H1 (cell line): ENCODE measurements around the gene UBC. TPM values are rescaled to one million over a fixed set of nuclear protein-coding genes. Genes with fewer than 3 reads are reported as not detected.
A peak's percentile ranks its signal among the peaks of the same experiment; 100 is the strongest.

ENCODE experiments used
- CTCF ChIA-PET: fragments of 300-600 bp; sonication (Branson Sonifier 250); formaldehyde crosslinking; loops from one replicate; lab custom pipeline; 2021; ENCODE audit not compliant: partially characterized antibody; lab: Charles Lee
- POLR2A ChIA-PET: fragments of 300-600 bp; sonication (Branson Sonifier 250); formaldehyde crosslinking; loops from one replicate; lab custom pipeline; 2021; ENCODE audit warnings: inconsistent platforms; ENCODE audit not compliant: partially characterized antibody; lab: Charles Lee
- DNase-seq, 2 experiments: peaks; one replicate each; pipeline versions ENCODE4 v3.0.0 to v3.0.0-alpha.2; 2010 to 2022; ENCODE audit warnings: low spot score in 2 of 2, low read depth in 1 of 2, mixed read lengths in 1 of 2
- FAIRE-seq: peaks from 2 replicates; lab custom pipeline; 2011; peaks lifted over from hg19 to GRCh38; lab: Jason Lieb, UNC
- H2AFZ ChIP-seq: 2 replicates; pipeline ENCODE4 v1.8.1; 2012; ENCODE audit warnings: low read length, inconsistent platforms
- H2AK5ac ChIP-seq: 2 replicates; pipeline ENCODE4 v1.6.1; 2013; ENCODE audit warnings: low read depth, low read length
- H2BK120ac ChIP-seq: replicated peaks from 2 replicates; pipeline ENCODE3; 2013; ENCODE audit warnings: low read depth, low read length, inconsistent platforms
- H2BK12ac ChIP-seq: 2 replicates; pipeline ENCODE4 v1.6.1; 2013; ENCODE audit warnings: low read depth, low read length
- H2BK15ac ChIP-seq: 2 replicates; pipeline ENCODE4 v1.6.1; 2013; ENCODE audit warnings: low read length
- H2BK20ac ChIP-seq: 2 replicates; pipeline ENCODE4 v1.6.1; 2013; ENCODE audit warnings: low read length
- H2BK5ac ChIP-seq: 2 replicates; pipeline ENCODE4 v1.6.1; 2013; ENCODE audit warnings: low read depth, low read length
- H3K14ac ChIP-seq: 2 replicates; pipeline ENCODE4 v1.6.1; 2013; ENCODE audit warnings: inconsistent platforms; ENCODE audit not compliant: insufficient read length
- H3K18ac ChIP-seq: 2 replicates; pipeline ENCODE4 v1.6.1; 2013; ENCODE audit warnings: low read length; ENCODE audit errors: extremely low read depth
- H3K23ac ChIP-seq: 2 replicates; pipeline ENCODE4 v1.6.1; 2013; ENCODE audit warnings: inconsistent platforms; ENCODE audit not compliant: insufficient read length
- H3K23me2 ChIP-seq: 2 replicates; pipeline ENCODE4 v1.6.1; 2013; ENCODE audit warnings: low read depth, low read length
- H3K27ac ChIP-seq: 2 replicates; pipeline ENCODE4 v1.6.1; 2011; ENCODE audit warnings: low read depth, low read length, inconsistent platforms
- H3K27me3 ChIP-seq, 4 experiments: replicated peaks in 1 of 4; 1 replicate in 1 of 4; 2 replicates in 3 of 4; pipeline versions ENCODE4 v1.6.1 to v1.8.1; 2011 to 2013; ENCODE audit warnings: low read length in 3 of 4, mild to moderate bottlenecking in 3 of 4, inconsistent platforms in 2 of 4, mixed read lengths in 2 of 4, moderate library complexity in 1 of 4; ENCODE audit not compliant: control insufficient read depth in 3 of 4, insufficient read depth in 3 of 4; ENCODE audit errors: extremely low read depth in 1 of 4
- H3K36me3 ChIP-seq, 4 experiments: 2 replicates each; pipeline versions ENCODE4 v1.6.1 to v1.8.1; 2011 to 2013; ENCODE audit warnings: mild to moderate bottlenecking in 4 of 4, low read length in 3 of 4, moderate library complexity in 2 of 4, control low read depth in 1 of 4, inconsistent platforms in 1 of 4; ENCODE audit not compliant: insufficient read depth in 4 of 4, control insufficient read depth in 2 of 4
- H3K4ac ChIP-seq: replicated peaks from 2 replicates; pipeline ENCODE3; 2013; ENCODE audit warnings: low read length, low read depth, mixed read lengths, inconsistent platforms; ENCODE audit not compliant: insufficient read length
- H3K4me1 ChIP-seq, 4 experiments: replicated peaks in 1 of 4; 1 replicate in 1 of 4; 2 replicates in 3 of 4; pipeline versions ENCODE4 v1.6.1 to v1.8.1; 2011 to 2013; ENCODE audit warnings: low read length in 3 of 4, inconsistent platforms in 2 of 4, mixed read lengths in 1 of 4; ENCODE audit not compliant: insufficient read depth in 4 of 4, control insufficient read depth in 3 of 4
- H3K4me2 ChIP-seq, 2 experiments: 2 replicates each; pipeline versions ENCODE4 v1.6.1 to v1.8.1; 2011 to 2013; ENCODE audit warnings: low read depth in 2 of 2, low read length in 2 of 2, control low read depth in 1 of 2, inconsistent platforms in 1 of 2, mild to moderate bottlenecking in 1 of 2; ENCODE audit not compliant: insufficient read depth in 1 of 2
- H3K4me3 ChIP-seq, 4 experiments: fragments of 200-600, 300-600 bp in 1 of 4; sonication (generic), shearing (Covaris generic), sonication (Bioruptor Twin) in 1 of 4; 2 replicates each; pipeline versions ENCODE4 v1.5.1 to v1.8.1; 2011 to 2016; ENCODE audit warnings: low read length in 4 of 4, low read depth in 3 of 4, control low read depth in 2 of 4, inconsistent platforms in 2 of 4, mild to moderate bottlenecking in 2 of 4, mixed read lengths in 1 of 4, moderate library complexity in 1 of 4; ENCODE audit not compliant: insufficient read depth in 2 of 4; ENCODE audit errors: extremely low read depth in 1 of 4
- H3K56ac ChIP-seq: replicated peaks from 2 replicates; pipeline ENCODE3; 2013; ENCODE audit warnings: low read depth, mild to moderate bottlenecking, mixed read lengths, low read length, inconsistent platforms; ENCODE audit not compliant: insufficient read length
- H3K79me1 ChIP-seq: 2 replicates; pipeline ENCODE4 v1.6.1; 2013; ENCODE audit warnings: low read depth, low read length, control low read depth
- H3K79me2 ChIP-seq, 2 experiments: 2 replicates each; pipeline versions ENCODE4 v1.6.1 to v1.8.1; 2012 to 2013; ENCODE audit warnings: low read length in 2 of 2, mild to moderate bottlenecking in 2 of 2, inconsistent platforms in 1 of 2; ENCODE audit not compliant: insufficient read depth in 2 of 2, control insufficient read depth in 1 of 2
- H3K9ac ChIP-seq, 4 experiments: replicated peaks in 1 of 4; 1 replicate in 1 of 4; 2 replicates in 3 of 4; pipeline versions ENCODE4 v1.6.1 to v1.8.1; 2011 to 2013; ENCODE audit warnings: low read depth in 3 of 4, low read length in 3 of 4, control low read depth in 2 of 4, mild to moderate bottlenecking in 2 of 4, moderate library complexity in 2 of 4, inconsistent platforms in 1 of 4; ENCODE audit errors: extremely low read depth in 1 of 4
- H3K9me3 ChIP-seq, 2 experiments: 2 replicates each; pipeline versions ENCODE4 v1.6.1 to v1.8.1; 2012 to 2013; ENCODE audit warnings: mild to moderate bottlenecking in 2 of 2, moderate library complexity in 2 of 2, control low read depth in 1 of 2, inconsistent platforms in 1 of 2, low read depth in 1 of 2, low read length in 1 of 2, mixed read lengths in 1 of 2; ENCODE audit not compliant: insufficient read depth in 2 of 2
- H4K20me1 ChIP-seq, 2 experiments: replicated peaks in 1 of 2; 2 replicates each; pipeline versions ENCODE3 to v1.8.1; 2011 to 2013; ENCODE audit warnings: inconsistent platforms in 2 of 2, low read length in 2 of 2, mild to moderate bottlenecking in 1 of 2; ENCODE audit not compliant: insufficient read depth in 2 of 2, control insufficient read depth in 1 of 2
- H4K5ac ChIP-seq: 2 replicates; pipeline ENCODE4 v1.6.1; 2013; ENCODE audit warnings: low read length, low read depth, mixed read lengths, inconsistent platforms; ENCODE audit not compliant: insufficient read length
- H4K8ac ChIP-seq: 2 replicates; pipeline ENCODE4 v1.8.0; 2013; ENCODE audit warnings: mild to moderate bottlenecking, moderate library complexity, low read length, inconsistent platforms; ENCODE audit not compliant: insufficient read depth; ENCODE audit errors: extremely low read depth
- H4K91ac ChIP-seq: replicated peaks from 2 replicates; pipeline ENCODE3; 2013; ENCODE audit warnings: low read length, mixed read lengths, inconsistent platforms; ENCODE audit not compliant: insufficient read length
- GABPA ChIP-seq: IDR thresholded peaks from 2 replicates; pipeline ENCODE4 v1.6.1; 2011; ENCODE audit warnings: mild to moderate bottlenecking, low read length, moderate library complexity, borderline replicate concordance; ENCODE audit not compliant: insufficient read depth
- POLR2A ChIP-seq, 2 experiments: IDR thresholded peaks; 1 replicate in 1 of 2; 2 replicates in 1 of 2; pipeline ENCODE4 v1.6.1; 2011; ENCODE audit warnings: low read depth in 2 of 2, low read length in 2 of 2, mild to moderate bottlenecking in 2 of 2; ENCODE audit errors: control extremely low read depth in 1 of 2
- POLR2AphosphoS5 ChIP-seq: IDR thresholded peaks from 2 replicates; pipeline ENCODE4 v1.6.1; 2011; ENCODE audit warnings: low read depth, low read length
- WGBS, 2 experiments: shearing (Covaris generic) in 1 of 2; methylation state at CpG; one replicate each; pipeline versions ENCODE4 v1.1.6 to v1.1.7; 2013 to 2015; ENCODE audit warnings: low lambda C conversion rate in 2 of 2, mixed read lengths in 2 of 2, inconsistent platforms in 1 of 2, low coverage in 1 of 2, missing lambda C conversion rate in 1 of 2; ENCODE audit not compliant: insufficient replicate concordance in 2 of 2, insufficient coverage in 1 of 2, insufficient read length in 1 of 2; ENCODE audit errors: extremely low coverage in 1 of 2, missing lambda C conversion rate in 1 of 2; 5-methylcytosine and 5-hydroxymethylcytosine counted together
- polyA plus RNA-seq, 7 experiments: library from polyadenylated mRNA; depleted of rRNA in 3 of 7; stranded (reverse) in 5 of 7; unstranded in 2 of 7; fragments of >200 nt in 5 of 7; fragments of 200-250 nt in 2 of 7; gene quantifications; 1 replicate in 5 of 7; 2 replicates in 1 of 7; 4 replicates in 1 of 7; pipeline versions ENCODE4 v1.2.1 to v1.2.3, GENCODE V29; 2011 to 2013; ENCODE audit warnings: missing spikeins in 2 of 7, mixed read lengths in 2 of 7
- total RNA-seq: library from RNA; stranded (reverse); fragmentation: NEBNext Ultra II Directional; extraction: Animal tissue kit (Norgen Biotek cat#: 25700); gene quantifications from 2 replicates; pipeline ENCODE4 v1.2.1, GENCODE V29; 2021

UBC gene
- total and polyA plus RNA-seq, 2 of the 8 experiments (the other 6 are each of a cell fraction or from before 2014, with no cell fraction given), result 559 to 749 TPM

DNA sequence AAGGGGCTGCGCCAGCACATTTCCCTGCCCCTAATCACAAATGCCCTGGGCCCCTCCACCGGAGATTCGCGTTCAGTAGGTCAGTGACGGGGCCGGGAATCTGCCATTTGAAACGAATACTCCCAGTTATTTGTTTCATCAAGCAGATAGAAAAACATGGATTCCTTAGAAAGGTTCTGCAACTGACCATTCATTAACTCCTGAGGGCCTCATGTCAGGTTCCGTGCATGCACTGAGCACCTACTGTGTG, 25.6 kb upstream of the UBC start:
- peaks cover 4% of the 10 kb centered on the region; the same call in 1 of the 2 replicates for H3K23me2 ChIP-seq
- H2AK5ac ChIP-seq, result no peak overlapping the region
- peaks cover 0 to 3% (median 0%) of the 10 kb centered on the region in 4 experiments; a peak in 2 of 8 replicates for H3K36me3 ChIP-seq
- no peak overlapping the region for H3K9ac ChIP-seq
- H2BK15ac ChIP-seq, result no peak overlapping the region; the same call in 1 of the 2 replicates
- WGBS, 2 experiments, result 8% methylated on average over 8 of the region's 8 CpGs; no CpG with 5 or more reads in 1 of the 2 experiments
- peaks cover 0 to 4% (median 2%) of the 10 kb centered on the region in 4 experiments; a peak in 2 of 7 replicates for H3K4me1 ChIP-seq
- no peaks in the 10 kb centered on the region for H4K20me1 ChIP-seq
- FAIRE-seq (no peak), DNase-seq (no peak)
- POLR2A ChIA-PET, result interaction anchor here (0.7 to 12.1 kb wide), 13 partner anchors 9 to 124 kb away, joined by 3 to 250 read pairs (median 5); partner anchors contain the start of genes BRI3BP and UBC
- H3K4me3 ChIP-seq, result peak overlapping the region; percentile 64 to 83 (median 72); a peak in 5 of 8 replicates
- TF ChIP-seq GABPA, result 0 out of 2 replicates have a peak, but pooled peaks have one; percentile 7
- TF ChIP-seq POLR2A (IDR thresholded peaks at IDR 0.05; ENCODE audit: control extremely low read depth in 1 of 2, low read depth in 2 of 2, low read length in 2 of 2), result 0 out of 3 replicates have a peak, but pooled peaks of 1 of the 2 experiments have one; percentile 4
- no peak for TF ChIP-seq POLR2AphosphoS5
- no peak overlapping the region for H4K8ac ChIP-seq
- no peaks in the 10 kb centered on the region for H3K79me1 ChIP-seq
- peak overlapping the region; percentile 74 to 94 for H3K4me2 ChIP-seq
- CTCF ChIA-PET, result interaction anchor here (0.6 to 13.3 kb wide), 22 partner anchors 8 to 205 kb away, joined by 3 to 141 read pairs (median 4); partner anchors contain the start of genes AACS and UBC
- H4K91ac ChIP-seq, result no peak overlapping the region
- H3K18ac ChIP-seq, result no peak overlapping the region
- no peak overlapping the region for H3K4ac ChIP-seq
- no peak overlapping the region for H3K56ac ChIP-seq
- H3K14ac ChIP-seq, result no peak overlapping the region
- H3K27me3 ChIP-seq, result no peaks in the 10 kb centered on the region
- H2BK12ac ChIP-seq, result no peak overlapping the region
- H3K23ac ChIP-seq, result no peak overlapping the region
- H2BK20ac ChIP-seq, result no peak overlapping the region
- no peak overlapping the region for H2BK120ac ChIP-seq
- no peak overlapping the region for H2AFZ ChIP-seq
- H4K5ac ChIP-seq, result no peak overlapping the region
- H3K79me2 ChIP-seq, result no peaks in the 10 kb centered on the region
- H2BK5ac ChIP-seq, result no peak overlapping the region; the same call in 1 of the 2 replicates
- no peaks in the 10 kb centered on the region for H3K9me3 ChIP-seq
- H3K27ac ChIP-seq, result peak overlapping the region; percentile 98; the same call in 1 of the 2 replicates
